ENCODE data around the gene BAIAP2L2.

Gene BAIAP2L2

DNA sequence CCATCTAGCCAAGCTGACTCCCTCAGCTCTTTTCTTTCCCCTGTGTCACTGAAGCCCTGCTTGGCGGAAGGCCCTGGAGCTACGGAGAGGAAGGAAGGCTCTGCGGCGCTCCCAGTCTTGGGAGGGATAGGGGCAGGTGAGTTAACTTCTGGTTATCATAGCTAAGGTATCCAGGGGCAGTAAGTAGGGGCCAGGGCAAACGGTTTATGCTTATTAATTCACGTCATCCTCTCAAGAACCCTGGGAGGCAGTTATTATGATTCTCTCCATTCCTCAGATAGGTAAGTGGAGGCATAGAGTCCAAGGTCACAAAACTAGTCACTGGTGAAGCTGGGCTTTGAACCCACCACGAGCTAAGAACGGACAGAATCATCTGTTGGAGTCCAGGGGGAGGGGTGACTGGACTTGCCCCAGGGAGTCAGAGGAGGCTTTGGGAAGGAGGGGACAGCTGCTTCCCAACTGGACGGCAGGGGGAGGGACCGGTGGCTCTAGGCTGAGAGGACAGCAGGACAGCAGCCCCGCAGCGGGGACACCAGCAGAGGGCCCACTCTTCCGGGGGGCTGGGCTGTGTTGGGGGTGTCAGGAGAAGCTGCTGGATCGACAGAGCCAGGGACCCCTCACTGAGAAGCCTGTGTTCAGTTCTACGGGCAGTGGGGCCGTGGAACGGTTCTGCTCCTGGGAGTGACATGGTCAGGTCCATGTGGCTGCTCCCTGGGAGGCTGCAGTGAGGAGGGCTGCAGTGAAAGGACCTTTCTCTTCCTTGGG, 3.5 kb downstream of the BAIAP2L2 start:
- no peak for DNase-seq

DNA sequence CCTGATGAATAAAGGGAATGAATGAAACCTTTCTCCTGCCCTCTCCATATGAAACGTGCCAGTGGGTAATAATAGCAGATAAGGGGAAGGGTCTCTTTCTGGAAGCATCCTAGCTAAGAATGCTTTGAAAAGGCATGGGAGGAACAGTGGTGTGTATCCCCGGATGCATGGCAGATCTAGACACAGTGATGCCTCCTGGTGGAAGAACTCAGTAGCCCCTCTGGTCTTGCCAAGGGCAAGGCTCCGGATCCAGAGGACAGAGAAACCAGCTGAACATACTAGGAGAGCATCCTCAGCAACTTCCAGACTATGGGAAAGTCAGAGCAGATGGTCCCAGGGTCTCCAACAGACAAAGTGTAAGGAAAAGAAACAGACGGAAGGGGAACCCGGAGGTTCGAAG, 6.4 kb downstream of the BAIAP2L2 start:
- DNase-seq: no peak

DNA sequence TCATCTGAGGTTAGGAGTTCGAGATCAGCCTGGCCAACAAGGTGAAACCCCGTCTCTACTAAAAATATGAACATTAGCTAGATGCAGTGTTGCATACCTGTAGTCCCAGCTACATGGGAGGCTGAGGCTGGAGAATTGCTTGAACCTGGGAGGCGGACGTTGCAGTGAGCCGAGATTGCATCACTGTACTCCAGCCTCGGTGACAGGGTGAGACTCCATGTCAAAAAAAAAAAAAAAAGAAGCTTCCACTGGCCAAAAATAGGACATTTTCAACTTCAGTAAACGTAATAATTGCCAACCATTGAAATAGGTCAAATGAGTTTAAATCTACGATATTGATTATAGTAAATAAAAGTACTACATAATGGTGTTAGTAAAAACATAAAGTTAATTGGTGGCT, 6.8 kb downstream of the BAIAP2L2 start:
- DNase-seq: no peak

DNA sequence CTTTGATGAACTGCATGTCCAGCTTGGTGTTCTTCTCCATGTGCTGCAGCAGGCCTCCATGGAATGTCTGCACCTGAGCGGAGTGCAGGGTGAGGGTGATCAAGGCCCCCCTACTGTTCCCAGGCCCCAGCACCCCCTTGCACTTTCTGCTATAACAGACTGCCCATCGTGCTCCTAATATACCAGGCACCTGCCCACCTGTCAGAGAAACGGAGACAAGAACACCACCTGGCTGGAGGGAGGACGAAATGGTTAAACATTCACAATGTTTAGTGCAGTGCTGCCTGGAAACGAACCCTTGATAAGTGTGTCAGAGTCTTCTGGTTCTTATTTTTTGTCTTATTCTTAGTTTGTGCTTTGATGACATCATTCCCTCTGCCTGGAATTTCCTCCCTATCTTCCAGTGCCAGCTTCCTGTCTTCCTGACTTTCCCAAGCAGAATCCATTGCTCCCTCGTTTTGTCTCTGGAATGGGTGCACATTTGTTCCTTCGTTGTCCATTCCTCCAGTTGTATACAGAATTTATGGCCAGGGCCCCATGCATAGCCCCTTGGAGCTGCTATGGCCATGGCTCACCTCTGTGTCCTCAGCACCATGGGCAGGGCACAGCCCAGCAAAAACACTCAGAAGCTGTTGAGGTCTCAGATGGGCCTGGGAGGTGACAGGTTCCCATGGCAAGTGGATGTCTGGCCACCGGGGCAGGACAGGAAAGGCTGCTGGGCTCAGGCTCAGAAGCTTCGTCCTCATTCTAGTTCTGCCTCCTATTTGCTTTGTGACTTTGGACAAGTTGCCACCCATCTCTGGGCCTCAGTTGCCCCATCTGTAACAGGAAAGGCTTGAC, 11.9 kb downstream of the BAIAP2L2 start:
- DNase-seq: no peak

DNA sequence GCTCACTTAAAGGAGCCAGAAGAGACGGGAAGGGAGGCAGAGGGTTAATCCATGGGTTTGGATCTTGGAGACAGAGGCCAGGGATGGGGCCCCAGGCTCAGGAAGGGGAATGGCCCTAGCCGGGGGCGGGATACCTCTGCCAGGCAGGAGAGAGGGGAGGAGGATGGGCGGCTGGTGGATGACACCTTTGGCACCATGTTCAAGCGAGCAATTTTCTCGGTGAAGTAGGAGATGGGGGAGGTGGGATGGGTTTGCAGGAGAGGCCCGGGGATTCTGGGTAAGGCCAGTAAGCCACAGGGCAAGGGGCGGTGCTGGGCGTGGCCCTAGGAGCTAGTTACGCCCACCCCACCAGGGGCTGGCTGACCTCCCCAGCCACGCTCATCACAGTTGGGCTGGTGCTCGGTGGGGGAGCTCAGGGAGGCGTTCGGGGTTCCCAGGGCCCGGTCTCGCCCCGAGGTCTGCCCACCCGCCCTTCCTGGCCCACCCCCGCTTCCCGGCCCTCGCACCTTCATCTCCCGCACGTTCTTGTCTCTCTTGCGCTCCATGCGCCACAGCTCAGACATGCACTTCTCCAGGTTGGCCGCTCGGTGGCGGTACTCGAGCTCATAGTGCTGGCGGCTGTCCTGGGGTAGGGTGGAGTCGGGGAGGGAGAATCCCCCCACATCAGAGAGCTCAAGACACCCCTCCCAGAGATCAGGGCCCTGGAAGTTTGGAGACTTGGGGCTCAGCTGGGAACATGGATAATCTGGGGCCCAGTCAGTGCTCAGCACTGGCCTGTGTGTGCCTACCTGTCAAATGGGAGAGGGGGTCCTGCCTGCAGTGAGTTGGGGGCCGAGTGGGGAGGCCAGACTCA, 12.7 kb downstream of the BAIAP2L2 start:
- DNase-seq: no peak

DNA sequence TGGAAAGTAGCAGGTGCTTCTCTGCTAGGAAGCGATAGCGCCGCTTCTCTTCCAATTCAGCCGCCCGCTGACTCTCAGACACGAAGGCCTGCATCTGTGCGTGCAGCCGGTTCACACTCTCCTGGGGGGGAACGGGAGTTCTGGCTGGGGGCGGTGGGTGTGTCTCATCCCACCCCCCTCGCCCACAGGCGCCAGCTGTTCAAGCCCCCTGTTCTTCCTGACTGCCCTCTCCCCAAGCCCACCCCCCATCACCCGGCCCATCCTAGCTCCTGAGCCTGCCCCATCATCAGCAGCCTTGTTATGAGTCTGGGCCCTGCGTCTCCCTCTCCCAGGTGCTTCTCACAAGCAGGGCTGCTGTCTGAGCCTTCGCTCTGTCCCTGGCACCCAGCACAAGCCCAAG, 13.4 kb downstream of the BAIAP2L2 start:
- no peak for DNase-seq

DNA sequence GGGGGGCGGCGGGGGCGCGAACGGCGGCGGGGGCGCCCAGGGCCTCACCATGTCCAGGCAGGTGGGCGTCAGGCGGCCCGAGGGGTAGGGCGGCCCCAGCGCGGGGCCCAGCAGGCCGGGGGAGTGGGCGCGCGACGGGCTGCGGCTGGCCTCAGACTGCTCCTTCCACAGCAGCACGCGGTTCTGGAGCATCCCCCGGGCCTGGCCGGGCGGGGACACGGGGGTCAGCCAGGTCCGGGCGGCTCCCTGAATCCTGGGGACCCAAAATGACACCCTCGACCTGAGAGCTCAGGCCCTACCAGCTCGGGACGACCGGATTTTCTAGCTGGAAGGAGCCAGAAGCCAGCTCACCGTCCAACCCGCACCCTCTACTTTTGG, 21.0 kb downstream of the BAIAP2L2 start:
- no peak for DNase-seq

DNA sequence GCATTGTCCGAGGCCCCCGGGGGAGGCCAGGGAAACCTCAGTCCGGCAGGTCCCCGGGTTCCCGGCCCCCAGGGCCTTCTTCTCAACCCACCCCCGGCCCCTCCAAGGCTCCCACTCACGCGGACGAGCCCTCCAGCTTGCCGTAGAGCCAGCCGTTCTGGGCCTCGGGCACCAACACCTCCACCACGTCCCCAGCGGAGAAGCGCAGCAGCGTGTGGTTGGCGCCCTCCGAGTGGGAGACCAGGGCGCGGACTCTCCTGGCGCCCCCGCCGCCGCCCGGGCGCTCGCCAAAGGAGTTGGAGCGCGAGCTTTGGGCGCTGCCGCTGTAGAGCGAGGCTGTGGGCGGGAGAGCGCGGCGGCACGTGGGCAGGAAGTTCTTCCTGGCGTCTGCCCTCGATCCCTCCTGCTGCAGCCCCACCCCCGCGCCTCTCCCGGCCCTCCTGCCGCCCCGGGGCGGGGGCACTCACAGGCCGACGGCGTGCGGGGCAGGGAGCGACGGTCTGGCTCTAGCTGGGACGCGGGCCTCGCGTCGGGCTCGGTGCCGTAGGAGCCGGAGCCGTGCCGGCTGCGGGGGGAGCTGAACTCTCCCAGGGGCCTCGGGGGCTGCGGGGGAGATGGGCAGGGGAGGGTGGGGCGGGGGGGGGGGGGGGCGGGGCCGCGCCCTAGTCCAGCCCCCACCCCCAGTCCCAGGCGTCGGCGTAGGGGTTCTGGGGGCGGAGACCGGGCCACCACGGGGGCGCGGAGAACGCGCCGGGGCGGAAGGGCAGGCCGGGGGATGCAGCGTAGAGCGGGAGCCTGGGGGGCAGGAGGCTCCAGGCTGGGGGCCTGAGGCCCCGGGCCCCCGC, 21.6 kb downstream of the BAIAP2L2 start:
- no peak for DNase-seq

DNA sequence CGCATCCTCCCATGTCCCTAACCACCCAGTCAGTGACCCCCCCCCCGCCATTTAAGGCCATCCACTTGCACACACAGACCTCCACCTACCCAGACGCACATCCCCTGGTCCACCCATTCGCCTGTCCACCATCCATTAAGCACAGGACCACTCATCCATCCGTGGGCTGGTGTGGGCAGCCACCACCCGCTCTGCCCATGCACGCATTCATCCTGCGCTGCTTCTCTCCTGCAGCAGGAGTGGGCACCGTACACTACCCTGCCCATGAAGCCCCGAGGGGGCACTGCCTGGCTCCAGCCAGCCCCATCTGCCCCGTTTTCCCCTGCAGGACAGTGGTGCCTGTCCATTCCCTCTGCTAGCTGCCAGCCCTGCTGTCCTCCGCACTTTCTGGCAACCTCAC, 22.6 kb downstream of the BAIAP2L2 start:
- DNase-seq: no peak

DNA sequence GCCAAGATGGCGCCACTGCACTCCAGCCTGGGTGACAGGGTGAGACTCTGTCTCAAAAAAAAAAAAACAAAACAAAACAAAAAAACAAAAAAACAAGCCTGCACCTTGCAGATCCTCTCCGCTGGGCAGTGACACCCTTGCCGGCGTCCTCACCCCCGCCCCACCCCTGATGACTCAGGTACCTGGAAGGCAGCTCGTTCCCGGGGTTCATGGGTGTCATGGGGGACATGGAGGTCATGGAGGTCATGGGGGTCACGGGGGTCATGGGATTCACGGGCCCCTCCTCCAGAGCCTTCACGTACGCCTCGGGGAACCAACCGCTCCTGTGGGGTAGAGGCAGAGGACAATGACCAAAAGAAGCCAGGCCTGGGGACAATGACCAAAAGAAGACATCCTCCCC, 23.5 kb downstream of the BAIAP2L2 start:
- no peak for DNase-seq

DNA sequence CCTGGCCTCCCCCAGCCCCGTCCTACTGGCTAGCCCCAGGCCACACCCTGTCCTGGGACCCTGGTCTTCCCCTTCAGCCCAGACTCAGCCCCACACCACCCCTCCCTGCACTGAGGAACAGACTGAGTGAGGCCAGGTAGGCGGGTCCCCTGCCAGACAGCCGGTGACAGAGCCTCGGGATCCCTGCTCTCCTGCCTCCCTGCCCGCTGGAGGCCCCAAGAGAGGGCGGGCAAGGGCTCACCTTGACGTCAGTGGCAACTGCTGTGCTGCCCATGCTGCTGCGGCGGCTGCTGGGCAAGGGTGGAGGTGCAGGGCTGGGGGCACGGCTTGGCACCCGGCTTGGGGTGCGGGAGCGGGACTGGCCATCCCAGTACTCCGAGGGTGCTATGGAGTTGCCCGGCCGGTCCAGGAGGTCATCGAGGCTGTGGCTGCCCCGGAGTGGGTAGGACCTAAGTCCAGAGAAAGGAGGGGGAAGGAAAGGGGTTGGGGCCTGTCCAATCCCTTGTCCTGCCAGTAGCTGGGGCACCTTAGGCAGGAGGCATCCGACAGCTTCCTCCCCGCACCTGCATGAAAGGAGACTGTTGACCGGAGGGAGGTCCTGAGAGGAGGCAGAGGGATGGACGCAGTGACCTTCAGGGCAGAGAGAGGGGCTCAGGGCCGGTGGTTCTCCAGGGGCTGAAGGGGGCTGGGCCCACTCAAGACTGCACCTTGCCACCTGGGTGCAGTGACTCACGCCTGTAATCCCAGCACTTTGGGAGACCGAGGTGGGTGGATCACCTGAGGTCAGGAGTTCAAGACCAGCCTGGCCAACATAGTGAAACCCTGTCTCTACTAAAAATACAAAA, 24.3 kb downstream of the BAIAP2L2 start:
- no peak for DNase-seq

DNA sequence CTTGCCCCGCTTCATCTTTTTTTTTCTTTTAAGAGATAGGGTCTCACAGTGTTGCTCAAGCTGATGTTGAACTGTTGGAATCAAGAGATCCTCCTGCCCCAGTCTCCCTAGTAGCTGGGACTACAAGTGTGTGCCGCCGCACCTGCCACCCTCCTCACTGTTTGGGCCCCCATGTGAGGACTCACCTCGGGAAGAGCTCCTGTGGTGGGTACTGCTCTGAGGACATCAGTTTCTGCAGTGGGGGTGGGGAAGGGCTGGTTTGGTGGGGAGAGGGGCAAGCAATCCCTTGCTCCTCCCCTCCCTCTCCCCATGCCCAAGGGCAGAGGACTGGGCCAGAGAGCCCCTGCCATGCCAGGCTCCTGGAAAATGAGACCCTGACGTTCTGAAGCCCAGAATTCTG, 25.0 kb downstream of the BAIAP2L2 start:
- DNase-seq: no peak

DNA sequence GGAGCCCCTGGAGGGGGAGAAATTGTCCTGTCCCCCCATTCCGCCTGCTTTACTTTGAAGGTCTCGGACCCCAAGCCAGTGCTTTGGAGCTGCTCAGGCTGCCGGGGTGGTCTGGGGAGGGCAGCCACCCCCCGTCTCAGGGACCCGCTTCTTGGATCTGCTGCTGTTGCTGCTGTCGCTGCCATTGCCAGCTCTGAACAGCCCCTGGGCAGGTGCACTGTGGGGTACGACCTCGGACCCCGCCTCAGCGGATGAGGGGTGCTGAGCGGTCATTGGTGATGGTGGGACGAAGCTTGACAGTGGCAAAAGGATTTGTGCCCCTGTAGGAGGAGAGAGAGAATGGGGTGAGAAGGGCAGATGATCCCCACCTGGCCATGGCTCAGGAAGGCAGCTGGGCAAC, 25.4 kb downstream of the BAIAP2L2 start:
- DNase-seq: no peak

DNA sequence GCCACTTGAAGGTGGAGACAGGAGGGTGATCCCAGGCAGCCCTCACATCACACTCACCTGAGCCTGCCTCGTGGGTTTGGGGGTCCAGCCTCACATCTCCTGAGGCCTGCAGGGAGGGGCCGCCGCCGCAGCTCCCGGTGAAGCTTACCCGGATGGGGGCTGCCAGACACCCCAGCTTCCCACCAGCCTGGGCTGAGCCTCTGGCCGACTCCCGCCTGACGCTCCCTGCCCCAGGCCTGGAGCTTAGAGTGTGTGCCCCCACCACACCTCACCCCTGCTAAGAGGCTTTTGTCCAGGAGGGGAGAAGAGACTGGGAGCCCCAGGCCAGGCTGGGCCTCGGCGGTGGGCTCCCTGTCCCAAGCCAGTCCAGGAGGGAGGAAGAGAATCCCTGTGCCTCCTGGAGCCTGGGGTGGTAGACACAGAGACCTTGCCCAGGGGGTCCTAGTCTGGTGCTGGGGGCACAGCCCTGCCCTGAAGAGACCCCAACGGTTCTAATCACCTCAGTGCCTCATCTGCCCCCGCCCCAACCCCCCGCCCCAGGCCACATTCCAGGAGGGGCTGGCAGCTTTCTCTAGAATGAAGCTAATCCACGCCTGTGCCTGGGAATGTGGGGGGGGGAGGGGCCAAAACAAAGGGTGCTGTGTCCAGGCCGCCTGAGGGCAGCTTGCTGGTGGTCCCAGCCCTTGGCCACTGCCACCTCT, 26.4 kb downstream of the BAIAP2L2 start, which contains the start of gene SLC16A8:
Gene SLC16A8, minus strand, starts transcription at position 254 of the 701 bp plus-strand sequence. CDS start 1,311 bp downstream, outside the sequence.
- DNase-seq: no peak

DNA sequence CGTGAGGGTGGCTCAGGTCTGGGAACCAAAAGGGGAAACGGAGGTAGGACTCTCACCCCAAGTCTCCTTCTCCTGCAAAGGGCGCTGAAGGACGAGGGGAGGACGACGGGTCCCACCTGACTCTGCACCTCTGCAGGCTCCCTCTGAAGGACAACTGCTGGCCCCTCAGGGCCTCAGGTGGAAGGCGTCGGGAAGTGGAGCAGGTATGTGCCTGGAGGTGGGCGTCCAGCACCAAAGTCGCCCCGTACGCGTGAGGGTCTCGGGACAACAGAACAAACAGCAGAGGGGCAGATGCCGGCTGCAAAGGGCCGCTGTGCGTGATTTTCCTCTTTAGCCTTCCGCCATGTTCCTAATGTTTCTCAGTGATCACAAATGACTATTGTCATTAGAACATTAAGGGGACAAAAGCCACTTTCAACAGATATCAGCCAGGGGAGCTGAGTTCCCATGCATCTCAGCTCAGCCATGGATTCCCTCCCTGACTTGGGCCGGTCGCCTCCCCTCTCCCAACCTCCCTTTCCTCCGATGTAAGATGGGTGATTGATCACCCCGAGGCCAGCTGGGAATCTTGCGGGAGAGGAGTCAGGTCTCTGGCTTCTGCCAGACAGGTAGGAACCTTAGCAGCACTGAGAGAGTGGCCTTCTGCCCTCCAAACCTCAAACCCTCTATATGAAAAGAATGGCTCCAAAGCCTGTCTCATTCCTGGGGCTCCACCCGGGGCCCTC, 27.3 kb downstream of the BAIAP2L2 start:
- no peak for DNase-seq

DNA sequence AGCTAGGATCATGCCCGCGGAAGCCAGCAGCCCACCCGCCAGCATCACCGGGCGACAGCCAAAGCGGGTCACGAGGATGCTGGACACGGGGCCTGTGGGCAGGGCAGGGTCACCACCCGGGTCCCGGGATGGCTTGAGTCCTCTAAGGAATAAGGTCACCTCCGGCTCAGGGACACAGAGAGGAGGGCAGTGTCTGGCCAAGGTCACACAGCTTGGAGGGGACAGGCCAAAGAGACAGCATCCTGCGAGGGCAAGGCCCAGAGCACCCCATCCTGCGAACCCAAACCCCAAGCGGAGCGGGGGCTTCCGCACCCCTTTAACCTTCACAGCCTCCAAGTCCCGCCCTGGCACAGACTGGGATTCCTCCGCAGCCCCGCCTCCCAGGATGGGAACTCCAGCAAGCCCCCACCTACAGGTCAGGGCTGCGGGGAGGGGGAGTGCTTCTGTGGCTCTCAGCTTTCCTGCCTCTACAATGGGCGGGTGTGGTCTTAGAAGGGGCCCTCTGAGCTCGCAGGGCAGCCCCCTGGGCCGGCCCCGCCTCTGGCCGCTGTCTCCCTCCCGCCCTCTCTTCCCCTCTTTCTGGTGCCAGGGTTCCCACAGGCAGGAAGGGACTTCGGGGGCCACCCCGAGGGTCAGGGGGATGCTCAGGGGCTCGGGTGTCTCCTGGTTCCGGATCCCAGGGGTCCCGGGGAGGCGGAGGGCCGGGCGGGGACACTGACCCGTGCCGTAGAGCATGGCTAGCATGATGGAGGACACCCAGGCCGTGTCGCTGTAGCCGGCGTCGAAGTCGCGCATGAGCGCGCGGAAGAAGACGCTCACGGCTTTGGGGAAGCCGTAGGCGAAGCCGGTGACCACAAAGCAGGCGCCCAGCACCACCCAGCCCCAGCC, 28.3 kb downstream of the BAIAP2L2 start:
- DNase-seq: no peak

DNA sequence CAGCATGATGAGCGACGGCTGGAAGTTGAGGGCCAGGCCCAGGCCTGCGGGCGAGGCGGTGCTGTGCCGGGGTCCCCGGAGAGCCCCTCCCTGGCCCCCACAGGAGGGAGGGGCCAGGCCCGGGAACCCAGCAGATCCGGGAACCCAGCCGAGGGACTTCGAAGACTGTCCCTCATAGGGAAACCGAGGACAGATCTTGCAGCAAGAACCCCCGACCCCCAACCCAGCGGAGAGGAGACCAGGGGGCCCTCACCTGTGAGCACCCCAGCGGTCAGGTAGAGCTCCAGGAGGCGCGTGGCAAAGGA, 28.9 kb downstream of the BAIAP2L2 start:
- DNase-seq: no peak

DNA sequence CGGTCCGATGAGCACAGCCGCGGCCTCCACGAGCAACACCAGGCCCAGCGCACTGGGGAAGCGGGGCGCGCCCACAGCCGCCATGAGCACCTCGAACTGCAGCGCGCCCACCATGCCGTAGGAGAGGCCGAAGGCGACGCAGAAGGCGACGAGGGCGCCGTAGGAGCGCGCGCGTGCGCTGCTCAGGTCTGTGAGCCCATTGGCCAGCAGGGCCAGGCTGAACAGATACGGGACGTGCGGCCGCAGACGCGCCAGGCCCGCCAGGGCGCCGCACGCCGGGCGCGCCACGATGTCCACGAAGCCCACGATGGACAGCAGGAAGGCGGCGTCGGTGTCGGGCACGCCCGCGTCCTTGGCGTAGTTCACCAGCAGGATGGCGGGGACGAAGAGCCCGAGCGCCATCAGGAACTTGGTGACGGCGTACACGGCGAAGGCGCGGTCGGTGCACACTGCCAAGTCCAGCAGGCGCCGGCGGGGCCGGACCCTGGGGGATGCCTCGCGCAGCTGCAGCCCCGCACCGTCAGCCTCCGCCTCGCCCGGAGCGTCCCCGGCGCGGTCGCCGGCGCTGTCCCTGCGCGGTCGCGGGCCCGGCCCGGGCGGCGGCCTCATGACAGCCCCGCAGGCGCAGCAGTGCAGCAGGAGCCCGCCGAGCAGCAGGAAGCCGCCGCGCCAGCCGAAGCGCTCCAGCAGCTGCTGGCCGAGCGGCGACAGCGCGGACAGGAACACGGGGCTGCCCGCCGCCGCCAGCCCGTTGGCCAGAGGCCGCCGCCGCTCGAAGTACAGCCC, 29.4 kb downstream of the BAIAP2L2 start:
- no peak for DNase-seq

Measured in activated effector memory CD4-positive, alpha-beta T cell treated with anti-CD3 and anti-CD28 coated beads, Interleukin-2, amount 50 U/mL, for 16 hours (primary cell).